ENCODE measurements around the gene VIM.

The VIM gene

DNA sequence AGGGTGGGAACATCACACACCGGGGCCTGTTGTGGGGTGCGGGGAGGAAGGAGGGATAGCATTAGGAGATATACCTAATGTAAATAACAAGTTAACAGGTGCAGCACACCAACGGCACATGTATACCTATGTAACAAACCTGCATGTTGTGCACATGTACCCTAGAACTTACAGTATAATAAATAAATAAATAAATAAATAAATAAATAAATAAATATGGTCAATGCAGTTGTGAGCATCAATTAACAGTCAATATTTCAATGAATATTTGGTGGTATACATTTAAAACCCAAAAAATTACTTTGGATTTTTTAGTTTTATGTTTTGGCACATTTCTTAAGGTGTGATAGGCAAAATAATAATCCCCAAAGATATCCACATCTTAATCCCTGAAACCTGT lies 42.2 kb upstream of the VIM start (continued):
- TF ChIP-seq, protein P1, sequence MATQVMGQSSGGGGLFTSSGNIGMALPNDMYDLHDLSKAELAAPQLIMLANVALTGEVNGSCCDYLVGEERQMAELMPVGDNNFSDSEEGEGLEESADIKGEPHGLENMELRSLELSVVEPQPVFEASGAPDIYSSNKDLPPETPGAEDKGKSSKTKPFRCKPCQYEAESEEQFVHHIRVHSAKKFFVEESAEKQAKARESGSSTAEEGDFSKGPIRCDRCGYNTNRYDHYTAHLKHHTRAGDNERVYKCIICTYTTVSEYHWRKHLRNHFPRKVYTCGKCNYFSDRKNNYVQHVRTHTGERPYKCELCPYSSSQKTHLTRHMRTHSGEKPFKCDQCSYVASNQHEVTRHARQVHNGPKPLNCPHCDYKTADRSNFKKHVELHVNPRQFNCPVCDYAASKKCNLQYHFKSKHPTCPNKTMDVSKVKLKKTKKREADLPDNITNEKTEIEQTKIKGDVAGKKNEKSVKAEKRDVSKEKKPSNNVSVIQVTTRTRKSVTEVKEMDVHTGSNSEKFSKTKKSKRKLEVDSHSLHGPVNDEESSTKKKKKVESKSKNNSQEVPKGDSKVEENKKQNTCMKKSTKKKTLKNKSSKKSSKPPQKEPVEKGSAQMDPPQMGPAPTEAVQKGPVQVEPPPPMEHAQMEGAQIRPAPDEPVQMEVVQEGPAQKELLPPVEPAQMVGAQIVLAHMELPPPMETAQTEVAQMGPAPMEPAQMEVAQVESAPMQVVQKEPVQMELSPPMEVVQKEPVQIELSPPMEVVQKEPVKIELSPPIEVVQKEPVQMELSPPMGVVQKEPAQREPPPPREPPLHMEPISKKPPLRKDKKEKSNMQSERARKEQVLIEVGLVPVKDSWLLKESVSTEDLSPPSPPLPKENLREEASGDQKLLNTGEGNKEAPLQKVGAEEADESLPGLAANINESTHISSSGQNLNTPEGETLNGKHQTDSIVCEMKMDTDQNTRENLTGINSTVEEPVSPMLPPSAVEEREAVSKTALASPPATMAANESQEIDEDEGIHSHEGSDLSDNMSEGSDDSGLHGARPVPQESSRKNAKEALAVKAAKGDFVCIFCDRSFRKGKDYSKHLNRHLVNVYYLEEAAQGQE (tag by site-specific recombination; IDR thresholded peaks at IDR 0.05): peak; percentile 75
- TF ChIP-seq ZNF843 (tag by site-specific recombination; IDR thresholded peaks at IDR 0.05): no peak
- TF ChIP-seq ZSCAN30 (tag by site-specific recombination; IDR thresholded peaks at IDR 0.05): no peak
- no peak for TF ChIP-seq ZSCAN23 (tag by site-specific recombination; IDR thresholded peaks at IDR 0.05)
- TF ChIP-seq ZFP69B (tag by site-specific recombination; IDR thresholded peaks at IDR 0.05): no peak
- TF ChIP-seq ZNF155 (tag by site-specific recombination; IDR thresholded peaks at IDR 0.05): no peak
- no peak for TF ChIP-seq ZNF311 (tag by site-specific recombination; IDR thresholded peaks at IDR 0.05; ENCODE audit: borderline replicate concordance)
- TF ChIP-seq ZNF169 (tag by site-specific recombination; IDR thresholded peaks at IDR 0.05): no peak
- TF ChIP-seq ZNF626 (tag by site-specific recombination; IDR thresholded peaks at IDR 0.05): no peak
- TF ChIP-seq ZNF558 (tag by site-specific recombination; IDR thresholded peaks at IDR 0.05): peak; percentile 59
- TF ChIP-seq, protein P2, sequence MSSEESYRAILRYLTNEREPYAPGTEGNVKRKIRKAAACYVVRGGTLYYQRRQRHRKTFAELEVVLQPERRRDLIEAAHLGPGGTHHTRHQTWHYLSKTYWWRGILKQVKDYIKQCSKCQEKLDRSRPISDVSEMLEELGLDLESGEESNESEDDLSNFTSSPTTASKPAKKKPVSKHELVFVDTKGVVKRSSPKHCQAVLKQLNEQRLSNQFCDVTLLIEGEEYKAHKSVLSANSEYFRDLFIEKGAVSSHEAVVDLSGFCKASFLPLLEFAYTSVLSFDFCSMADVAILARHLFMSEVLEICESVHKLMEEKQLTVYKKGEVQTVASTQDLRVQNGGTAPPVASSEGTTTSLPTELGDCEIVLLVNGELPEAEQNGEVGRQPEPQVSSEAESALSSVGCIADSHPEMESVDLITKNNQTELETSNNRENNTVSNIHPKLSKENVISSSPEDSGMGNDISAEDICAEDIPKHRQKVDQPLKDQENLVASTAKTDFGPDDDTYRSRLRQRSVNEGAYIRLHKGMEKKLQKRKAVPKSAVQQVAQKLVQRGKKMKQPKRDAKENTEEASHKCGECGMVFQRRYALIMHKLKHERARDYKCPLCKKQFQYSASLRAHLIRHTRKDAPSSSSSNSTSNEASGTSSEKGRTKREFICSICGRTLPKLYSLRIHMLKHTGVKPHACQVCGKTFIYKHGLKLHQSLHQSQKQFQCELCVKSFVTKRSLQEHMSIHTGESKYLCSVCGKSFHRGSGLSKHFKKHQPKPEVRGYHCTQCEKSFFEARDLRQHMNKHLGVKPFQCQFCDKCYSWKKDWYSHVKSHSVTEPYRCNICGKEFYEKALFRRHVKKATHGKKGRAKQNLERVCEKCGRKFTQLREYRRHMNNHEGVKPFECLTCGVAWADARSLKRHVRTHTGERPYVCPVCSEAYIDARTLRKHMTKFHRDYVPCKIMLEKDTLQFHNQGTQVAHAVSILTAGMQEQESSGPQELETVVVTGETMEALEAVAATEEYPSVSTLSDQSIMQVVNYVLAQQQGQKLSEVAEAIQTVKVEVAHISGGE (tag by site-specific recombination; conservative IDR thresholded peaks at IDR 0.05; ENCODE audit: low read depth): peak; percentile 84
- TF ChIP-seq ZNF335 (tag by site-specific recombination; conservative IDR thresholded peaks at IDR 0.05): no peak
- no peak for TF ChIP-seq ZBTB20 (tag by site-specific recombination; IDR thresholded peaks at IDR 0.05)
- no peak for TF ChIP-seq ZNF211 (tag by site-specific recombination; IDR thresholded peaks at IDR 0.05; ENCODE audit: low read depth)
- TF ChIP-seq ZNF521 (tag by site-specific recombination; IDR thresholded peaks at IDR 0.05): no peak
- no peak for TF ChIP-seq ZNF274 (IDR thresholded peaks at IDR 0.05; ENCODE audit: low read length)
- no peak for TF ChIP-seq ZNF274 (tag by site-specific recombination; IDR thresholded peaks at IDR 0.05; ENCODE audit: borderline replicate concordance)
- no peak for TF ChIP-seq ZNF624 (tag by site-specific recombination; IDR thresholded peaks at IDR 0.05)
- TF ChIP-seq ZFP37 (tag by site-specific recombination; IDR thresholded peaks at IDR 0.05): no peak
- no peak for TF ChIP-seq ZNF701 (tag by site-specific recombination; IDR thresholded peaks at IDR 0.05)
- no peak for TF ChIP-seq ZNF600 (tag by site-specific recombination; IDR thresholded peaks at IDR 0.05)
- TF ChIP-seq ZNF133 (tag by site-specific recombination; IDR thresholded peaks at IDR 0.05): no peak
- TF ChIP-seq GLIS2 (tag by site-specific recombination; IDR thresholded peaks at IDR 0.05): no peak
- no peak for TF ChIP-seq YY2 (tag by site-specific recombination; IDR thresholded peaks at IDR 0.05)
- peak; percentile 92; the same call in 1 of the 2 replicates for TF ChIP-seq ZNF292 (tag by site-specific recombination; IDR thresholded peaks at IDR 0.05; ENCODE audit: borderline replicate concordance, low read depth)
- peak; percentile 32; the same call in 1 of the 2 replicates for TF ChIP-seq ZNF654 (tag by site-specific recombination; IDR thresholded peaks at IDR 0.05; ENCODE audit: low read depth)
- TF ChIP-seq ZNF426 (tag by site-specific recombination; IDR thresholded peaks at IDR 0.05): peak; percentile 93
- TF ChIP-seq ZNF837 (tag by site-specific recombination; IDR thresholded peaks at IDR 0.05): no peak
- no peak for TF ChIP-seq ZNF747 (tag by site-specific recombination; IDR thresholded peaks at IDR 0.05)
- TF ChIP-seq ZNF184 (tag by site-specific recombination; IDR thresholded peaks at IDR 0.05): no peak
- TF ChIP-seq ZNF571 (tag by site-specific recombination; IDR thresholded peaks at IDR 0.05): no peak
- no peak for TF ChIP-seq KLF7 (tag by site-specific recombination; IDR thresholded peaks at IDR 0.05; ENCODE audit: borderline replicate concordance)
- TF ChIP-seq GFI1B (tag by site-specific recombination; IDR thresholded peaks at IDR 0.05): 0 out of 2 replicates have a peak, but pooled peaks have one; percentile 49
- TF ChIP-seq, protein P3, sequence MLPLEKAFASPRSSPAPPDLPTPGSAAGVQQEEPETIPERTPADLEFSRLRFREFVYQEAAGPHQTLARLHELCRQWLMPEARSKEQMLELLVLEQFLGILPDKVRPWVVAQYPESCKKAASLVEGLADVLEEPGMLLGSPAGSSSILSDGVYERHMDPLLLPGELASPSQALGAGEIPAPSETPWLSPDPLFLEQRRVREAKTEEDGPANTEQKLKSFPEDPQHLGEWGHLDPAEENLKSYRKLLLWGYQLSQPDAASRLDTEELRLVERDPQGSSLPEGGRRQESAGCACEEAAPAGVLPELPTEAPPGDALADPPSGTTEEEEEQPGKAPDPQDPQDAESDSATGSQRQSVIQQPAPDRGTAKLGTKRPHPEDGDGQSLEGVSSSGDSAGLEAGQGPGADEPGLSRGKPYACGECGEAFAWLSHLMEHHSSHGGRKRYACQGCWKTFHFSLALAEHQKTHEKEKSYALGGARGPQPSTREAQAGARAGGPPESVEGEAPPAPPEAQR (tag by site-specific recombination; IDR thresholded peaks at IDR 0.05): no peak

All from HEK293 (cell line).